GM10248 (cell line): ENCODE data around the gene SEC16A.

ENCODE experiments used
- CTCF ChIA-PET: fragments of 300-600 bp; sonication (Branson Sonifier 250); formaldehyde crosslinking; extraction: SDS; loops from one replicate; lab custom pipeline; 2021; ENCODE audit warnings: antibody characterized with exemption; lab: Yijun Ruan, JAX
- POLR2A ChIA-PET: fragments of 350-650 bp; sonication (Branson Sonifier 250); formaldehyde crosslinking; extraction: SDS; loops from one replicate; lab custom pipeline; 2020; ENCODE audit warnings: antibody characterized with exemption; lab: Yijun Ruan, JAX
- DNase-seq: peaks from one replicate; pipeline ENCODE4 v3.0.0; 2012; ENCODE audit errors: extremely low spot score
- TF ChIP-seq, protein P1 (sequence below): IDR thresholded peaks from 2 replicates; pipeline ENCODE4 v1.5.1; 2012; ENCODE audit warnings: mild to moderate bottlenecking, low read depth; ENCODE audit errors: extremely low read depth, missing control alignments, control extremely low read depth

SEC16A gene

DNA sequence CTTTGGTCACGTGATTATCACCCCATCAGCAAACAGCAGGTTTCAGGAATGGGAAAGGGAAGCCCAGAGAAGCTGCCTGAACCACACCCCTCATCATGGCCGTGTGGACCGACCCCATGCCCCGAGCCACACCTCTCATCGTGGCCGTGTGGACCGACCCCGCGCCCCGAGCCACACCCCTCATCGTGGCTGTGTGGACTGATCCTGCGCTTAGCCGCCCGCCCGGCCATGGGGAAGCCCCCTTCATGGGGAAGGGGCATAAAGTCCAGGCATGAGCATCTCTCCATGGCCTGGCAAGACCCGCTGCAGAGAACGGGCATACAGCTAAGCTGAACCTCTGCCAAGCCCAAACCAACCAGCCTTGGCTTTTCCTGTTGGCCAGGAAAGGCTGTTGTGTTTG lies 89.3 kb downstream of the SEC16A start:
- ChIA-PET POLR2A (no interaction called here), CTCF (interaction anchor here (3.4 kb wide), 1 partner anchor 30 kb away, joined by 17 read pairs; the partner anchor contains the start of gene DNLZ)
- DNase-seq = no peak
- TF ChIP-seq, protein P1, sequence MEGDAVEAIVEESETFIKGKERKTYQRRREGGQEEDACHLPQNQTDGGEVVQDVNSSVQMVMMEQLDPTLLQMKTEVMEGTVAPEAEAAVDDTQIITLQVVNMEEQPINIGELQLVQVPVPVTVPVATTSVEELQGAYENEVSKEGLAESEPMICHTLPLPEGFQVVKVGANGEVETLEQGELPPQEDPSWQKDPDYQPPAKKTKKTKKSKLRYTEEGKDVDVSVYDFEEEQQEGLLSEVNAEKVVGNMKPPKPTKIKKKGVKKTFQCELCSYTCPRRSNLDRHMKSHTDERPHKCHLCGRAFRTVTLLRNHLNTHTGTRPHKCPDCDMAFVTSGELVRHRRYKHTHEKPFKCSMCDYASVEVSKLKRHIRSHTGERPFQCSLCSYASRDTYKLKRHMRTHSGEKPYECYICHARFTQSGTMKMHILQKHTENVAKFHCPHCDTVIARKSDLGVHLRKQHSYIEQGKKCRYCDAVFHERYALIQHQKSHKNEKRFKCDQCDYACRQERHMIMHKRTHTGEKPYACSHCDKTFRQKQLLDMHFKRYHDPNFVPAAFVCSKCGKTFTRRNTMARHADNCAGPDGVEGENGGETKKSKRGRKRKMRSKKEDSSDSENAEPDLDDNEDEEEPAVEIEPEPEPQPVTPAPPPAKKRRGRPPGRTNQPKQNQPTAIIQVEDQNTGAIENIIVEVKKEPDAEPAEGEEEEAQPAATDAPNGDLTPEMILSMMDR = no peak

DNA sequence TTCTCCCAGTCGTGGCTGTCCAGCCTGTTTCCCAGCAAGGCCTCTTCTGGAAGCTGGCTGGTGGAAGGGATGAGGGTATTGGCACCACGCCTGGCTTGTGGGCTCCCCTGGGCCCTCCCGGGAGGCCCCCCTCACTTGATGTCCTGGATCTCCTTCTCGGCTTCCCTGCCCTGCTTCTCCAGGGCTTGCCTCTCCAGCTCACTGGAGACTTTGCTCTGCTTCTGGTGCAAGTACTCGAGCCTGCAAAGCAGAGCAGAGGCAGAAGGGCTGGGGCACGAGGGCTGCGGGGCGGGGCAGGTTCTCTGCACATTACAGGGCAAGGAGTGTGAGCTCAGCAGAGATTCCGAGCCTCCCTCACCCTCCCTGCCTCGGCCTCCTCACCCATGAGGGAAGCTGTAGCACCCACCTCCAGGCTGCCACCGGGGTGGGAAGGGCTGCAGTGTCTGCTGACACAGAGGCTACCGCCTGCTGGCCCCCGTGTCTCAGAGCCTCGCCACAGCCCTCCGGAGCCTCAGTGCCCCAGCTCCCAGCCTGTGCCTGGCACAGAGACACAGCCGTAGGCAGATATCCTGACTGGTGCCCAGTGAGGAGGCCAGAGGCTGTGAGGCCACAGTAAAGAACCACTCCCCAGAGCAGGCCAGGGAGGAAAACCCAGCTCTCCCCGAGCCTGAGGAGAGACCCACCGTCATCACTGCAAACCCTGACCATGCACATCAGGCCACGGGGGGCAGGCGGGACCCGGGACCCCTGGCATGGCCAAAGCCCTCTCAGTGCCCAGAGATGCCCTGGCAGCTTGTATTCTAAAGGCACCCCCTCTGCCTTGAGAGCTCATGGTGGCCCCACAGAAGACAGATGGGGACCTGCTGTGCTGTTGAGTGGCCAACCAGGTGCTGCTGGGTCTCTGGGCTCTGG lies 90.0 kb downstream of the SEC16A start:
- ChIA-PET POLR2A (no interaction called here), CTCF (interaction anchor here (3.4 kb wide), 1 partner anchor 29 kb away, joined by 17 read pairs; the partner anchor contains the start of gene DNLZ)
- DNase-seq = no peak
- TF ChIP-seq, protein P1 = no peak

DNA sequence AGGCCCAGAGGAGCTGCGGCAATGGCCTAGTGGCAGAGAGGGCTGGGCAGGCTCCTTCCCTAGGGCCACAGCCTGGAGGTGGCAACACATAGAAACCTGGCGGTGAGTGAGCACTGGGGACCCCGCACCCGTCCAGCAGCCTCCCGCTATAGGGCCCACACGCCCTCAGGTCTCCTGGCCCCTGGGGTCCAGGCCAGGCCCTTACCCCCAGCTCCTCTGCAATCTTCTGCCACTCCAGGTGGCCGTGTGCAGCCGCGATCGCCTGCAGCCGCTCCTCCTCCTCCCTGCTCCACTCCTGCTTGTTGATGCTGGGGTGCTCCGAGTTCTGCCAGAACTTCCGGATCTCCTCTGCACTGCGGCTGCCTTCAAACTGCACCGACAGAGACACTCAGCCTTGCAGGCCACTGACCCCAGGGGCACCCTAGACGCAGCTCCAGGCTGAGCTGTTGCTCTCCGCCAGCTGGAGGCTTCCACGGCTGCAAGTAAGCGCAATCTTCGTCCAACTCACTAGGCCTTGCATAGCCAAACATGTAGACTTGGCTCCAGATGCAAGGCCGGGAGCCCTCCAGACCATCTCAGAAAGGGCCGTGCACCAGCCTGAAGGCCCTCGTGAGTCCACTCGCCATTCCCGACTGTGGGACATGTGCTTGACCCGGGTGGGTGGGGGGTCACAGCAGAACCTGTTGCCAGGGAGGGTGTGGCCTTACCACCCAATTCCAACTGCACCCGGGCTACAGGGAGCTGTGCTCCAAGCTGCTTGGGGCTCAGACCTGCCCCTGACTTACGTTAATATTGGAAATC lies 90.9 kb downstream of the SEC16A start:
- ChIA-PET CTCF (interaction anchor here (1.5 to 3.4 kb wide), 2 partner anchors 7 to 28 kb away, joined by 3 to 17 read pairs; partner anchors contain the start of genes DNLZ and SNAPC4), POLR2A (no interaction called here)
- no peak for DNase-seq
- TF ChIP-seq, protein P1 = no peak
